Fibroblast of mammary gland (primary cell): ENCODE measurements around the gene SMIM8.

ENCODE experiments used
- DNase-seq: peaks from one replicate; pipeline ENCODE4 v3.0.0-alpha.2; 2010; ENCODE audit warnings: low read depth
- H3K4me3 ChIP-seq: 2 replicates; pipeline ENCODE4 v1.5.1; 2011; ENCODE audit warnings: low read depth, mild to moderate bottlenecking, low read length, moderate library complexity; ENCODE audit not compliant: control insufficient read depth
- TF ChIP-seq, protein P1 (sequence below): conservative IDR thresholded peaks from 2 replicates; pipeline ENCODE4 v1.5.1; 2011; ENCODE audit warnings: low read depth, low read length, inconsistent platforms; ENCODE audit not compliant: control insufficient read depth, insufficient read depth

The SMIM8 gene

DNA sequence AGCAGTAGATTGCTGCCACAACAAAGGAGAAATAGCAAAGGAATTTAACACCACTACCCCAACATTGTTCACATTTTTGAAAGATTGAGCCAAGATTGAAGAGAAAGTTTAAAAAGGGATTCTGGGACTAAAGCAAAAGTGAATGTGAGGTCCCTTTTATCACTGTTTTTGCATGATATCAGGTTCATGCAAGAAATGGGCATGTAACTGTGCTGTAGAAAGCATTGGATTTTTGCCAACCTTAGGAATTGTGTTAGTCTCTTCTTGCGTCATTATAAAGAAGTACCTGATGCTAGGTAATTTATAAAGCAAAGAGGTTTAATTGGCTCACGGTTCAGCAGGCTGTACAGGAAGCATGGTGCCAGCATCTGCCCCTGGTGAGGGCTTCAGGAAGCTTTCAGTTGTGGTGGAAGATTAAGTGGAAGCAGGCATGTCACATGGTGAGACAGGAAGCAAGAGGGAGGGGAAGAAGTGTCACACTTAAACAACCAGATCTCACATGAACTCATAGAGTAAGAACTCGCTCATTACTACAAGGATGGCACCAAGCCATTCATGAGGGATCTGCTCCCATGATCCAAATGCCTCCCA, 11.3 kb downstream of the SMIM8 start:
- DNase-seq: peak; percentile 54
- TF ChIP-seq, protein P1, sequence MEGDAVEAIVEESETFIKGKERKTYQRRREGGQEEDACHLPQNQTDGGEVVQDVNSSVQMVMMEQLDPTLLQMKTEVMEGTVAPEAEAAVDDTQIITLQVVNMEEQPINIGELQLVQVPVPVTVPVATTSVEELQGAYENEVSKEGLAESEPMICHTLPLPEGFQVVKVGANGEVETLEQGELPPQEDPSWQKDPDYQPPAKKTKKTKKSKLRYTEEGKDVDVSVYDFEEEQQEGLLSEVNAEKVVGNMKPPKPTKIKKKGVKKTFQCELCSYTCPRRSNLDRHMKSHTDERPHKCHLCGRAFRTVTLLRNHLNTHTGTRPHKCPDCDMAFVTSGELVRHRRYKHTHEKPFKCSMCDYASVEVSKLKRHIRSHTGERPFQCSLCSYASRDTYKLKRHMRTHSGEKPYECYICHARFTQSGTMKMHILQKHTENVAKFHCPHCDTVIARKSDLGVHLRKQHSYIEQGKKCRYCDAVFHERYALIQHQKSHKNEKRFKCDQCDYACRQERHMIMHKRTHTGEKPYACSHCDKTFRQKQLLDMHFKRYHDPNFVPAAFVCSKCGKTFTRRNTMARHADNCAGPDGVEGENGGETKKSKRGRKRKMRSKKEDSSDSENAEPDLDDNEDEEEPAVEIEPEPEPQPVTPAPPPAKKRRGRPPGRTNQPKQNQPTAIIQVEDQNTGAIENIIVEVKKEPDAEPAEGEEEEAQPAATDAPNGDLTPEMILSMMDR: no peak
- H3K4me3 ChIP-seq: no peak overlapping the region

DNA sequence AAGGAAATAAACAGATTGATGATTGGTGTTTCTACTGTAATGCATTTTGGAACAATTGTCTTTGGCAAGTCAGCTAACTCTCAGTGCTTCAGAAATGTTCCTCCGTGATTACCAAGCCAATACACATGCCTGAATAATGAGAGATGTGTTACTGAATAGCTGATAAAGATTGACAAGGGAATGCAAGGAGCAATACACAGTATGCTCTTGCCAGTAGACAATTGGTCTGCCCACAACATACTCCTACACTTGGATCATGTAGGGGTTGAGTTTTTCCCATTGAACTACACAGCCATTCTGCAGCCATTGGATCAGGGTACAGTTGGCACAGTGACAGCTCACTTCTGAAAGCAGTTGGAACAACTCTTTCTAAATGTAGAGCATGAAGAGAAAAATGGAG, 12.3 kb downstream of the SMIM8 start:
- no peak for DNase-seq
- TF ChIP-seq, protein P1: no peak
- no peak overlapping the region for H3K4me3 ChIP-seq

DNA sequence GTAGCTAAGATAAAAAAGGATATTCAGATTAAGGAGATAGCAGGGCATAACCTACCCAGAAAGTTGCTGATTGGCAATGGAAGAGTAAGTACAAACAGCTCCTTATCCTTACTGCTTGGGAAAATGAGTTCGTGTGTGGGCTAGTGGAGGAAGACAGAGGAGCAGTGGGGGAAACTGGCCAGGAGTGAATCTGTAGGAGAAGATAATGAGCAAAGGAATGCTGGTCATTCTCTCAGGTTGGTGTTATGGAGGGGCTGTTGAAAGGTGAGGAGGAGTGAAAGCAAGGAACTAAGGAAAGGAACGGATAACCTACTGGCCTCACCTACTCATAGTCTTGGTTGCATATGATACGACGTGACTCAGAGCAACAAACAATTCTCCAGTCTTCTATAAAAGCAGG, 14.0 kb downstream of the SMIM8 start:
- H3K4me3 ChIP-seq: no peak overlapping the region
- DNase-seq: no peak
- TF ChIP-seq, protein P1: no peak

DNA sequence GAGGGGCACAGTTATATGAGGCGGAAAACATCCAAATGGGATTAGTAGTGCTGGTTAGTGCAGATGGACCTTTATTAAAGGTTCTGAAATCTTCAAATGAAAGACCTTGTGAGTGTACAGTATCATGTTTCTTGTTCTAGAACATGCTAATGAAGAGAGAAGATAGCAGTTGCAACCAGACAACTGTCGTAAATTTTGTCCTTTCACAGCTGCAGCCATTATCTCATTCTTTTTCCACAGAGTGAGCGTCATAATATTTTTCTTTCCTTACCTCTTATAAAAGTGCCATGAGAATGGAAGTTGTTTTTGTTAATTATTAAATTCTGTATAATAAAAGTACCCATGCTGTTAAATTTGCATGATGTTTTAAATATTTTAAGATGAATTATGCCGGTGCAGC, 17.8 kb downstream of the SMIM8 start:
- H3K4me3 ChIP-seq: no peak overlapping the region
- no peak for DNase-seq
- TF ChIP-seq, protein P1: no peak

DNA sequence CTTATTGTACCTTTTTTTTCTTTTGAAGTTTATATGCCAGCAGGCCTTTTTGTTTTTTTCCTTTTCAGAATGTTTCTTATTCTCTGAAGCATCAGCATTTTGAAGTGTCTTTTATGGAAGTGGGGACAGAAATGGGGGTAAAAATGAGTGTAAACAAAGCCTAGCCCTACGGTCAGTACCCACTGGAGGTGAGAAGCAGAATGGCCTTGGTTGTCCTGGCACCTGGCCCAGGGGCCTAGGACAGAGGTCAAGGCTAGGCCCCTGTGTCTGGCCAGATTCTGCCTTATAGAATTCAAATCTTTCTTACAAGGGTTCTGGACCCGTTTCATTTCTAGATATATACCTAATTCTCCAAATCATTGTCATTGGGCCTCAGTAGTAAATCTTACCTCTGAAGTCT, 18.8 kb downstream of the SMIM8 start:
- TF ChIP-seq, protein P1: no peak
- H3K4me3 ChIP-seq: no peak overlapping the region
- DNase-seq: no peak

DNA sequence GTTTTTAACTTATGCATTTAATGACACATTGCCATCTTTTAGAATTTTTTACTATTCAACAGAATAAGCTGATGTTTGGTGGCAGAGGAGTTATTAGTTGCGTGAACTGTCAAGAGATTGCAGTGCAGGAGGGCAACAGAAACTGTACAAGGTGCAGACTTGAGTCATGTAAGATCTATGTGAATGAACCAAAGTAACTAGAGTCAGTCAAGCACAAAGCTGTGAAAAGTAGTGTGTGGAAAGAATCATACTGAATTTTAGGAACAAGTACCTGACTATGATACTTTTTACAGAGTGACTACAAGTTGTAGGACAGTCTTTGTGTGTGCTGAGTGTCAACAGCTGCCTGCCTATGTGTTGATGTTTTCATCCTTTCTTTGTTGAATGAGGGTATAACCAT, 19.5 kb downstream of the SMIM8 start:
- no peak overlapping the region for H3K4me3 ChIP-seq
- TF ChIP-seq, protein P1: no peak
- no peak for DNase-seq

DNA sequence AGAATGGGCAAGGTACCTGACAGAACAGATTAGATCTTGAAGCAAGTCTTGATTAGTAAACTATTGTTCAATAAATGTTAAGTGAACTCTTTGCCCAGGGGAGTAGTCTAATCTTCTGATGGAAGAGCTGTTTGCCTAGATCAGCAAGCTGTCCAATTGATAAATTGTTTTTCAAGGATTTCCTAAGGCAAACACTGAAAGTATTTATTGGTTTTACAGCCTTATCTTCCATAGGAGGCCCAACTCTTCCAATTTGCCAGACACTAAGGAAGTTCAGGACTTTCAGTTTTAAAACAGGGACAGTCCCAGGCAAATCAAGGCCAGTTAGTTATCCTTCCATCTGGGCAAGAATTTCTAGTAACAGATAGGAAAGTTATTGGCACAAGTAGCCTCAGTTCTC, 20.4 kb downstream of the SMIM8 start:
- TF ChIP-seq, protein P1: no peak
- no peak for DNase-seq
- no peak overlapping the region for H3K4me3 ChIP-seq
